OCI-LY1 (cell line): Measurements from ENCODE around the gene ATOH1.

Experiments
- CTCF ChIP-seq: fragments of 200-600 bp; sonication (generic), shearing (Covaris generic); IDR thresholded peaks from 2 replicates; pipeline ENCODE4 v1.5.1; 2017; ENCODE audit warnings: mild to moderate bottlenecking, antibody characterized with exemption, low read length, moderate library complexity, mixed read lengths
- EZH2 ChIP-seq: fragments of 200-600 bp; sonication (generic), shearing (Covaris generic); IDR thresholded peaks from 2 replicates; pipeline ENCODE4 v1.8.0; 2017; ENCODE audit warnings: borderline replicate concordance, mixed run types, mild to moderate bottlenecking, antibody characterized with exemption, low read length, moderate library complexity, mixed read lengths

DNA sequence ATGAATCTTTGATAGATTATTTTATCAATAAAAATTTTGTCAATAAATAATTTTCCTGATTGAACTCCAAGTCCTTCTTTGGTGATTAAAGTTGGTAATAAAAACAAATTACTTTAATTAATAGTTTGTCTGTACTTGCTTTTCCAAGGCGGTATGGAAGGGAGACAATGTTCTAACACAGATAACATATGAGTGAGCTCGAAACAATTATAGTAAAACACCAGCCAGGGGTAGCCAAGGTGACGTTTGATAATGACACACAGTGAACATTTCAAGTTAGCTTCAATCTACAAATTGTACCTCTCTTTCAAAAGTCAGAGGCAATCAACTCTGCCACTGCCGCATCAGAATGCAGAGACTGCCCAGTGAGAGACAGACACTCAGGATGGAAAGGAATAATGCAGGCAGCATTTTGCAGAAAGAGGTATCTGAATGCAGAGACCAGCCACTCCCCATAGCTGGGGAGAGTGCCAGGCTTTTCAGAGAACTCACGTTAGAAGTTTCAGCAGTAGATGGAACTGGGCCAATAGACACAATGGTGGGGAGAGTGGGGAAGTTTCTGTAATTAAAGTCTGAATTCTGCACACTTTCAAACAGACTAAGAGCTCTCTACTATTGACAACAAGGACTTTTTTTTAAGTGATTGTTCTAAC lies 18.1 kb upstream of the ATOH1 start:
- TF ChIP-seq CTCF, result no peak
- no peak for TF ChIP-seq EZH2
